D721Med (cell line): ENCODE data around the gene COL25A1.

Experiments
- DNase-seq: peaks from one replicate; pipeline ENCODE4 v3.0.0; 2011; ENCODE audit warnings: low spot score; ENCODE audit not compliant: insufficient read length
- FAIRE-seq: peaks from 2 replicates; lab custom pipeline; 2011; peaks lifted over from hg19 to GRCh38; lab: Jason Lieb, UNC
- TF ChIP-seq, protein P1 (sequence below): IDR thresholded peaks from 2 replicates; pipeline ENCODE4 v1.5.1; 2012; ENCODE audit warnings: mild to moderate bottlenecking, control low read depth; ENCODE audit not compliant: insufficient read depth; ENCODE audit errors: missing control alignments

Gene COL25A1

DNA sequence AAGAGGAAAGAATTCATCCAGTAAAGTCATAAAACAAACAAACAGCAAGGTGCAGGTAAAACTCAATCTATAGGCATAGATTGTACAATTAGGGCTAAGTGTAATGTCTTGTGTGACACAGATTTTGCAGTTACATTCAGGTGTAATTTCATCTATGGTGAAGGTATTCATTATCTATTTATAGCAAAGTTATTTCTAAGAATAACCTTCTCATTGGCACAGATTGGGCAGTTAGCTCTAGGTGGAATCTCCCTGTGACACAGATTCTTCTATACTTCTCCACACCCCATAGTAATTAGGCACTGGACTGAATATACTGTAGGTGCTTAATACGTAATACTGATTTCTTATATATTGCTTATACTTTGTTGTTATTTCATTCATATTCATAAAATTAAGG lies 66.8 kb downstream of the COL25A1 start:
- FAIRE-seq (no peak), DNase-seq (no peak)
- TF ChIP-seq, protein P1, sequence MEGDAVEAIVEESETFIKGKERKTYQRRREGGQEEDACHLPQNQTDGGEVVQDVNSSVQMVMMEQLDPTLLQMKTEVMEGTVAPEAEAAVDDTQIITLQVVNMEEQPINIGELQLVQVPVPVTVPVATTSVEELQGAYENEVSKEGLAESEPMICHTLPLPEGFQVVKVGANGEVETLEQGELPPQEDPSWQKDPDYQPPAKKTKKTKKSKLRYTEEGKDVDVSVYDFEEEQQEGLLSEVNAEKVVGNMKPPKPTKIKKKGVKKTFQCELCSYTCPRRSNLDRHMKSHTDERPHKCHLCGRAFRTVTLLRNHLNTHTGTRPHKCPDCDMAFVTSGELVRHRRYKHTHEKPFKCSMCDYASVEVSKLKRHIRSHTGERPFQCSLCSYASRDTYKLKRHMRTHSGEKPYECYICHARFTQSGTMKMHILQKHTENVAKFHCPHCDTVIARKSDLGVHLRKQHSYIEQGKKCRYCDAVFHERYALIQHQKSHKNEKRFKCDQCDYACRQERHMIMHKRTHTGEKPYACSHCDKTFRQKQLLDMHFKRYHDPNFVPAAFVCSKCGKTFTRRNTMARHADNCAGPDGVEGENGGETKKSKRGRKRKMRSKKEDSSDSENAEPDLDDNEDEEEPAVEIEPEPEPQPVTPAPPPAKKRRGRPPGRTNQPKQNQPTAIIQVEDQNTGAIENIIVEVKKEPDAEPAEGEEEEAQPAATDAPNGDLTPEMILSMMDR: no peak

GRCh38 chr4:109234596-109234995 lies 67.9 kb downstream of the COL25A1 start:
- DNase-seq (no peak), FAIRE-seq (no peak)
- TF ChIP-seq, protein P1: no peak

GRCh38 chr4:109233570-109233969 lies 68.9 kb downstream of the COL25A1 start:
- no peak for FAIRE-seq
- TF ChIP-seq, protein P1: no peak
- no peak for DNase-seq

GRCh38 chr4:109232681-109233080 lies 69.8 kb downstream of the COL25A1 start:
- DNase-seq: no peak
- TF ChIP-seq, protein P1: no peak
- FAIRE-seq: no peak

GRCh38 chr4:109231331-109231730 lies 71.1 kb downstream of the COL25A1 start:
- no peak for DNase-seq
- TF ChIP-seq, protein P1: no peak
- no peak for FAIRE-seq

DNA sequence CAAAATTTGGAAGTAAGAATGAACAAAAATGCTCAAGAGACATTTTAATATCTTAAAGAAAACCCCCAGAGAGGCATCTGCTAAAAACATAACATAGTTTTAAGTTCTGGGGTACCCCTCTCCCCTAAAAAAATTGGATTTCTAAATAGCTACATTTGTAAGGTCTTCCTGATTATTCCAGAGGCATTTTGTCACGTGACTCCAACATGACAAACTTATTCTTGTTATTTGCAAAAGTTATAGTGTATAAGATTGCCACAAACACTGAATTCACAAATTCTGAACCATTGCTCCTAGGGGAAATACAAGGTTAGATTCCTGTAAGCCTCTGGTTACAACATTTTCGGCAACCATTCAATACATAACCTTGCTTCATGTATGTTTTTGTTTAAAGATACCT lies 73.4 kb downstream of the COL25A1 start:
- TF ChIP-seq, protein P1: no peak
- FAIRE-seq: no peak
- no peak for DNase-seq

GRCh38 chr4:109218288-109218687 lies 84.2 kb downstream of the COL25A1 start:
- TF ChIP-seq, protein P1: no peak
- DNase-seq (no peak), FAIRE-seq (no peak)
